Immature natural killer cell (primary cell): Measurements from ENCODE around the gene CDR2. TPM values are rescaled to one million over a fixed set of nuclear protein-coding genes. Genes with fewer than 3 reads are reported as not detected.
"Not testable (repeated sequence)": the region's sequence is repeated elsewhere in the genome, so short reads cannot be mapped to it uniquely, and the experiment has no call there.

ENCODE experiments used
- DNase-seq, 3 donors: peaks; one replicate each; pipeline ENCODE4 v3.0.0; 2022; ENCODE audit warnings: mixed read lengths in 1 of 3
- H3K27ac Mint-ChIP-seq, 6 donors: one replicate each; pipeline ENCODE4 v1.8.0; 2020; ENCODE audit warnings: mixed read lengths in 6 of 6, mild to moderate bottlenecking in 5 of 6, inconsistent platforms in 4 of 6, moderate library complexity in 3 of 6
- H3K27me3 Mint-ChIP-seq, 3 donors: one replicate each; pipeline ENCODE4 v1.8.0; 2020 to 2021; ENCODE audit warnings: low read depth in 3 of 3, mild to moderate bottlenecking in 3 of 3, mixed read lengths in 3 of 3, moderate library complexity in 3 of 3, inconsistent platforms in 1 of 3
- H3K36me3 Mint-ChIP-seq, 3 donors: one replicate each; pipeline ENCODE4 v1.8.0; 2020; ENCODE audit warnings: mixed read lengths in 3 of 3, inconsistent platforms in 2 of 3, mild to moderate bottlenecking in 2 of 3
- H3K4me1 Mint-ChIP-seq, 2 donors: one replicate each; pipeline ENCODE4 v1.8.0; 2020; ENCODE audit warnings: inconsistent platforms in 2 of 2, mild to moderate bottlenecking in 2 of 2, mixed read lengths in 2 of 2, moderate library complexity in 1 of 2
- H3K4me3 Mint-ChIP-seq, 5 donors: one replicate each; pipeline ENCODE4 v1.8.0; 2020; ENCODE audit warnings: mild to moderate bottlenecking in 5 of 5, mixed read lengths in 5 of 5, inconsistent platforms in 3 of 5, moderate library complexity in 3 of 5
- H3K9me3 Mint-ChIP-seq, 6 donors: one replicate each; pipeline ENCODE4 v1.8.0; 2020; ENCODE audit warnings: mild to moderate bottlenecking in 6 of 6, mixed read lengths in 6 of 6, inconsistent platforms in 4 of 6, moderate library complexity in 3 of 6
- polyA plus RNA-seq, 3 donors: library from polyadenylated mRNA; unstranded; fragments of 300-500 nt; fragmentation: Illumina TruSeq; gene quantifications; one replicate each; pipeline ENCODE4 v1.2.3, GENCODE V29; 2021

CDR2 gene
- polyA plus RNA-seq = 10 to 100 TPM in 2 of 3 donors, 1 to 10 TPM in 1; 9.6 to 21.7 (median 11.3) TPM

DNA sequence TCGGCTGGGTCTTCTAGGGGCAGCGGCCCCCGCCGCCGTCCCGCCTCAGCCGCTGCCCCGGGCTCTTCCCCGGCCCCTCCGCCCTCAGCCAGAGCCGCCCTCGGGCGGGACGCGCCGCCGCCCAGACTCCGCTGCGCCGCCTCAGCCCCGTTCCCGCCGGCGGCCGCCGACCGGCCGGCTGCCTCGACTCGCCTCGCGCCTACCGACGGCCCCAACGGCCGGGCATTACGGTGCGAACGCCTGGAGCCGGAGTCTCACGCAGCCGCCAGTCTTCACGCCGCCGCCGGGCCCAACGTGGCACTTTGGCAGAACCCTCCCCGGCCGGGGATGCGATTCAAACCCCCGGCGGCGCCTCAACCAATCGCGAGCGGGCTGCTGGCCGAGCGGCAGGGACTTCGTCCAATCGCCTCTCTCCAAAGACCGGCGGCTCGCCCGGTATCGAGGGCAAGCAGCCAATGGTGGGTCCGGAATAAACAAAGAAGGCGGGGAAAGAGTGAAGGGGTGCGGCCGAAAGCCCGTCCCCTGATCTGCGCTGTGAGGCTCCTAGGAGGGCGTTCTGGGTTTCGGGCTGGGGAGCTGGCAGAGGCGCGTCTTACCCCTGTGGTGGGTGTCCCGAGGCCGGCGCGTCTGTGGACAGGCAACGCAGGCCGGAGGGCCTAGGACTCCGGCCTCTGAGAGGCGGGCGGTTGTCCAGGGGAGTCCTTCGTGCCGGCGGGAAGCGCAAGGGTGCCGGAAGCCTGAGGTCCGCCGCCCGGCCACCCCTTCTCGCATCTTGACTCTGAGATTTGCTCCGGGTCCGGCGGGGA, at the start of gene CDR2:
Gene CDR2, minus strand, starts transcription at position 309 of the 806 bp plus-strand sequence. CDS start 310 bp downstream, outside the sequence.
- H3K9me3 Mint-ChIP-seq = no peaks in the 10 kb centered on the region
- peak; percentile 98 for DNase-seq
- H3K27me3 Mint-ChIP-seq = peaks cover 0 to 7% (median 4%) of the 10 kb centered on the region in 3 donors
- H3K36me3 Mint-ChIP-seq = no peaks in the 10 kb centered on the region
- H3K4me3 Mint-ChIP-seq = peak within 1 kb of the TSS; percentile 93 to 98 (median 97)
- peak within 1 kb of the TSS; percentile 68 to 92 (median 78) for H3K27ac Mint-ChIP-seq
- H3K4me1 Mint-ChIP-seq = peaks cover 23 to 41% of the 10 kb centered on the region in 2 donors

DNA sequence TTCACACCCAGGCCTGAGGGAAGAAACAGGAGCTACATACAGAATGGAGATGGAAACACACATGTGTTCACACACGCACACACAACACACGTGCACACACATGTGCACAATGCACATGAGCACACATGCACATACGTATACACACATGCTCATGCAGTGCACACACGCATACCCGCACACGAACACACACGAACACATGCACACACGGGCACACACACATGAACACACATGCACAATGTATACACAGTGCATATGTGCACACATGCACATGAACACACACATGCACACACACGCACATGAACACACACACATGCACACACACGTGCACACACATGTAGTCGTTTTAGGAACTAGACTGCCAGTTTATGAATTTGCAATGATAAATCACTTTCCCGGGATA, 49.3 kb upstream of the CDR2 start:
- Mint-ChIP-seq H3K27ac (peak overlapping the region in 1 of 6 donors; percentile 36), H3K27me3 (peaks cover 0 to 1% (median 0%) of the 10 kb centered on the region in 3 donors), H3K9me3 (no peaks in the 10 kb centered on the region), H3K4me3 (no peak overlapping the region), H3K36me3 (peaks cover 10 to 20% (median 12%) of the 10 kb centered on the region in 3 donors), H3K4me1 (peaks cover 0 to 2% of the 10 kb centered on the region in 2 donors)
- no peak for DNase-seq

DNA sequence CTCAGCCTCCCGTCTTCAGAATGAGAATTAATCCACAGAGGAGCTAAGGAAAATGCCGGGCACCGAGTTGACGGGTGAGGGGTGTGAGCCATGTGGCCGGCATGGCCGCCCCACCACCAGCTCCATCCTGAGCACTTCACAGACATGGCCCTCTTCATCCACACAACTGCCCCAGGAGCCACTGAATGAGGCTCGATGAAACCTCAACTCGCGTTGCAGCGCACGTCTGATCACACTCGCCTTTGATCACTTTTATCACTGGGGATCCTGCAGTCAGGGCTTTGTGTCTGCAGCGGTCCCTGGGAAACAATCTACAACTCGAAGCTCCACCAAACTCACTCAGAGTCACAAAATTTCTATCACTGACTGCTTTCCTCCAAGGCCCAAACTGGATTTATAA, 46.7 kb upstream of the CDR2 start:
- no peaks in the 10 kb centered on the region for H3K9me3 Mint-ChIP-seq
- peaks cover 0 to 2% of the 10 kb centered on the region in 2 donors for H3K4me1 Mint-ChIP-seq
- H3K36me3 Mint-ChIP-seq = peaks cover 12 to 19% (median 12%) of the 10 kb centered on the region in 3 donors
- peaks cover 0 to 1% (median 0%) of the 10 kb centered on the region in 3 donors for H3K27me3 Mint-ChIP-seq
- no peak for DNase-seq
- H3K4me3 Mint-ChIP-seq = no peak overlapping the region
- H3K27ac Mint-ChIP-seq = no peak overlapping the region

DNA sequence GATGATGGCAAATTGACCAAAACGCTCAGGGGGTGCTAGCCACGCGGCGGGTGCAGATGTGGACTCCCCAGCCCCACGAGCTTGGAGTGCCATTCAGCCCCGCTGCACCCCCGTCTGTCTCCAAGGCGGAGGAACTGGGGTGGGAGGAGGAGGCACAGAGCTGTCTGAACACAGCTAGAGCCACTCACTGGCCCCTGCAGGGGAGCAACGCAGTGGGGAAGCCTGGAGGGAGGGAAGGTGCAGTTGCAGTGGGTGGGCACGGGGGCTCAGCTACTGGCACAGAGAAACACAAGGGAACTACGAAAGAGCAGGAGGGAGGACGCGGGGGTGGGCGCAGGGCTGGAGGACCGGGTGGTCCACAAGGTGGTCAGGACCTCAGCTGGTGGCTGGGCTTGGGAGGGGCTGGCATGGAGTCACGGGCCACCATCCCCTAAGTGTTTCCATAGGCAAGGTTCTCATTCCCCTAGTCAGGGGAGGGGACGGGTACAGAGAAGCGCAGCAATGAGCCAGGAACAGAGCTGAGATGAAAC, 46.3 kb upstream of the CDR2 start:
- H3K4me1 Mint-ChIP-seq = peaks cover 0 to 2% of the 10 kb centered on the region in 2 donors
- H3K36me3 Mint-ChIP-seq = peaks cover 12 to 19% (median 12%) of the 10 kb centered on the region in 3 donors
- no peak overlapping the region for H3K27ac Mint-ChIP-seq
- no peaks in the 10 kb centered on the region for H3K9me3 Mint-ChIP-seq
- no peaks in the 10 kb centered on the region for H3K27me3 Mint-ChIP-seq
- DNase-seq = no peak
- no peak overlapping the region for H3K4me3 Mint-ChIP-seq

DNA sequence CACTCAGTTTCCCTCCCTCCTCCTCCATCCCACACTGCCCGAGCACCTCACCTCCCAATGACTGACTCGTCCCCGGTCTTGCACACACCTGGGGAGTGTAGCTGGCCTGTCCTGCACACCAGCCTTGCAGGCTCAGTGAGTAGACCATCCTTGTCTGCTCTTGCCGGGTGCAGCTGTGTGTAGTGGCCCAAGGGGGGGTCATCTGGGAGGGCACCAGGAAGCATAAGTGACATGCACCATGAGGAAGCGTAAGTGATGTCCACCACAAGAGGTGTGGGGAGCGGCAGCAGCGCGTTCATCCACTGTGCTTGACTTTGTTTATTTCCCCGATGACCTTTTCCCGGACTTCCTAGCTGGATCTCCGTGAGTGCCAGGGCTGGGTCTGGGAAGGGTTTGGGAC, 45.5 kb upstream of the CDR2 start:
- DNase-seq = no peak
- Mint-ChIP-seq H3K4me3 (no peak overlapping the region), H3K27ac (no peak overlapping the region), H3K9me3 (no peaks in the 10 kb centered on the region), H3K27me3 (no peaks in the 10 kb centered on the region), H3K36me3 (peaks cover 12 to 18% (median 12%) of the 10 kb centered on the region in 3 donors), H3K4me1 (peaks cover 0 to 2% of the 10 kb centered on the region in 2 donors)

DNA sequence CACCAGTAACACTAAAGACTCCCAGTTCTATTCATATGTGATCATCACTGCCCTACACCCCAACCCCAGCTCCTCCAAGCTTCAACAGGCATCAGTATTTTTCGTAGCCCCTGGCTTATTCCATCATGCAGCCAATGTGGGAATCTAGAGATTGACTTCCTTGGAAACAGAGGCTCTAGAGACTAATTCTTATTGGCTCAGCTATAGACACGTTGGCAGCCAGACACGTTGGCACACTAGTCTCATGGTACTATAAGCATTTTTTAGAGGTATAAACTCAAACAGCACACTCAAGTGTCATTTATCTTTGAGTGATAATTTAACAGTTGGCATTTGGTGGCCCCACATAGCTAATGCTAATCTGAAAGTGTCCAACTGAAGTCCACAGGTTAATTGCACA, 44.4 kb upstream of the CDR2 start:
- no peaks in the 10 kb centered on the region for H3K9me3 Mint-ChIP-seq
- DNase-seq = no peak
- H3K4me3 Mint-ChIP-seq = no peak overlapping the region
- peaks cover 0 to 2% of the 10 kb centered on the region in 2 donors for H3K4me1 Mint-ChIP-seq
- no peak overlapping the region for H3K27ac Mint-ChIP-seq
- peaks cover 9 to 12% (median 10%) of the 10 kb centered on the region in 3 donors for H3K36me3 Mint-ChIP-seq
- H3K27me3 Mint-ChIP-seq = no peaks in the 10 kb centered on the region

DNA sequence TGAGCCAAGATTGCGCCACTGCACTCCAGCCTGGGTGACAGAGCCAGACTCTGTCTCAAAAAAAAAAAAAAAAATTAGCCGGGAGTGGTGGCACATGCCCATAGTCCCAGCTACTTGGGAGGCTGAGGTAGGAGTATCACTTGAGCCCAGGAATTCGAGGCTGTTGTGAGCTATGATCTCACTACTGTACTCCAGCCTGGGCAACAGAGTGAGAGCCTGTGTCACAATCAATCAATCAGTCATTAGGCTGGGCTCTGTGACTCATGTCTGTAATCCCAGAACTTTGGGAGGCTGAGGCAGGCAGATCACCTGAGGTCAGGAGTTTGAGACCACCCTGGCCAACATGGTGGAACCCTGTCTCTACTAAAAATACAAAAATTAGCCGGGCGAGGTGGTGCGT, 43.4 kb upstream of the CDR2 start:
- H3K36me3 Mint-ChIP-seq = peaks cover 4 to 12% (median 5%) of the 10 kb centered on the region in 3 donors
- H3K4me1 Mint-ChIP-seq, H3K4me3 Mint-ChIP-seq, H3K27me3 Mint-ChIP-seq, H3K27ac Mint-ChIP-seq, H3K9me3 Mint-ChIP-seq, DNase-seq: not testable (repeated sequence)

DNA sequence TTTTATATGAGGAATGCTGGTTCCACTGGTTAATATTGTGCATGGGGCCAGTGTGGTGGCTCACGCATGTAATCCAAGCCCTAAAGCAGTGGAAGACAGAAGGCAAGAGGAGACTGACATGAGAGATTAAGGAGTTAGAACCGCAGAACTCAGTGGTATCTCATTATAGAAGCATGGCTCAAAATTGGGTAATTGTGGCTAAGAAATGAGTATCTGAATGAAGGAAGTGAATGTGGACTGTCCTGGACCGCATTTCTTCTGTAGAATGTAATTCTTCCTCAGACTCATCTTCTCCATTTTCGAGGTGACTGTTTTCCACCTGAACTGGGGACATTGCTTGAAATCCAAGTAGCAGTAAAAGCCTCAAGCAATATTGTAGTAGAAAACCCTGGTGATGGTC, 42.6 kb upstream of the CDR2 start:
- Mint-ChIP-seq H3K27ac (no peak overlapping the region), H3K27me3 (no peaks in the 10 kb centered on the region), H3K9me3 (no peaks in the 10 kb centered on the region), H3K4me3 (no peak overlapping the region), H3K4me1 (no peaks in the 10 kb centered on the region), H3K36me3 (peaks cover 3 to 11% (median 5%) of the 10 kb centered on the region in 3 donors)
- DNase-seq = no peak

DNA sequence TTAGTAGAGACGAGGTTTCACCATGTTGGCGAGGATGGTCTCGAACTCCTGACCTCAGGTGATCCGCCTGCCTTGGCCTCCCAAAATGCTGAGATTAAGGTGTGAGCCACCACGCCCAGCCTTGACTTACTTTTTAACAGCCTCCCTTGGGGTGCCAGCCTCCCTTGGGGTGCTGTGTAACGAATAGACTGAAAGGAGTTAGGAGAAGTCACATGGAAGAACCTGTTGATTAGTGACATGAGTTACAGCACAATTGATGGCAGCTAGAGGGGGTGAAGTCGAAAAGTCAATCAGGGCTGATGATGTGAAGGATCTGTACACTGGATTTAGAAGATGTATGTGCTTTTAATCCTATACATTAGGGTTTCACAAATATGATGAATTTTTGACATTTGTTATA, 39.4 kb upstream of the CDR2 start:
- Mint-ChIP-seq H3K4me1 (no peaks in the 10 kb centered on the region), H3K4me3 (no peak overlapping the region), H3K9me3 (no peaks in the 10 kb centered on the region), H3K27ac (no peak overlapping the region), H3K36me3 (peaks cover 0 to 4% (median 0%) of the 10 kb centered on the region in 3 donors), H3K27me3 (no peaks in the 10 kb centered on the region)
- DNase-seq = no peak

DNA sequence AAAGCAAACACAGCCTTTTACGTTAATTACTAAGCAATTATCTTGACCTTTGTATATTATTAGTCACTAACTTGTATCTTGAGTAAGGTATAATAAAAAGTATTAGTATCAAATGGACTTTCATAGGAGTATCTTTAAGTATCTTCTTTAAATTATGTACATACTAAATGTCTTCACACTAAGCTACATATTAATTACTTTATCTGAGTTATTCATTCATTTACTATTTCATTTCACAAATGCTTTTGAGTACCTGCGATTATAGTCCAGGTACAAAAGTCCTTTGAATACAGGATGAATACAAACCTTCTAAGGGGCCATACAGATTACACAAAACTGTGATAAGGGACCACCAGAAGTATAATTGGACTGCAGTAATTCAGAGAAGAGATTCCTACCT, 33.1 kb upstream of the CDR2 start:
- Mint-ChIP-seq H3K4me1 (no peaks in the 10 kb centered on the region), H3K27ac (no peak overlapping the region), H3K9me3 (no peaks in the 10 kb centered on the region), H3K36me3 (peaks cover 4 to 8% (median 4%) of the 10 kb centered on the region in 3 donors), H3K4me3 (no peak overlapping the region), H3K27me3 (no peaks in the 10 kb centered on the region)
- DNase-seq = no peak

DNA sequence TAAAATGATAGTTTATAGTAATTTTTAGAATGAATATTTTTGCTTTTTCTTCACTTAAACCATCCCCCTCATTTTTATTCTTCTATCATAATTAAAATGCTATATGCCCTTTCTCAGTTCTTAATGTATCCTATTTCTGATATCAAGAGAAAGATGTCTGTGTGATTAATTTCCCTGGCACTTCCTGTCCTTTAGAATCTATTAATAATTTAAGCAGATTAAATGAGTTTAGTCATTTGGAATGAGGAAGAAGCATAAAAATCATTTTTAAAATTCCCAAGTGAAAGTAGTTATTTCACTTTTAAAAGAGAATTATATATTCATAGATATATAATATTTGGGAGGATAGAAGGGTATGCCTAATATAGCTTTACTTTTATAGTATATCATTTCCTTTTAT, 27.8 kb upstream of the CDR2 start:
- no peak for DNase-seq
- H3K9me3 Mint-ChIP-seq = no peaks in the 10 kb centered on the region
- peaks cover 4 to 8% (median 4%) of the 10 kb centered on the region in 3 donors for H3K36me3 Mint-ChIP-seq
- peaks cover 0 to 2% (median 0%) of the 10 kb centered on the region in 3 donors for H3K27me3 Mint-ChIP-seq
- no peak overlapping the region for H3K27ac Mint-ChIP-seq
- no peak overlapping the region for H3K4me3 Mint-ChIP-seq
- H3K4me1 Mint-ChIP-seq = no peaks in the 10 kb centered on the region

DNA sequence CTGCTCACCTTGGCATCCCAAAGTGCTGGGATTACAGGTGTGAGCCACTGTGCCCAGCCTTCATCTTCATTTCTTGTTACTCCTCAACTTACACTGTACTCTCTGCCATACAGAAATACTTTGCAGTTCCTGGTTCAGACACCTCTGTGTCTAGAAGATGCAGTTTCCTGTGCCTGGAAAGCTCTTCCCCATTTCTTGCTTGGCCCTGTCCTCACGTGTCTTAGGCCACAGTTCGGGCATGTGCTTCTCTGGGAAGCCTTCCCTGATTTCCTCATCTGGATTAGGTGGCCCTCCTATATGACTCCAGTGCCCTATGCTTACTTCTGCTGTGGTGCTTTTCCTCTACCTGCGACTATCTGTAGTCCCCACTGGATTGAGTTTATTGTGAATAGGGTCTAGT, 26.5 kb upstream of the CDR2 start:
- Mint-ChIP-seq H3K27me3 (peaks cover 0 to 2% (median 0%) of the 10 kb centered on the region in 3 donors), H3K4me1 (no peaks in the 10 kb centered on the region), H3K27ac (peak overlapping the region in 1 of 6 donors; percentile 70), H3K4me3 (no peak overlapping the region), H3K36me3 (peaks cover 1 to 6% (median 4%) of the 10 kb centered on the region in 3 donors), H3K9me3 (no peaks in the 10 kb centered on the region)
- DNase-seq = no peak

DNA sequence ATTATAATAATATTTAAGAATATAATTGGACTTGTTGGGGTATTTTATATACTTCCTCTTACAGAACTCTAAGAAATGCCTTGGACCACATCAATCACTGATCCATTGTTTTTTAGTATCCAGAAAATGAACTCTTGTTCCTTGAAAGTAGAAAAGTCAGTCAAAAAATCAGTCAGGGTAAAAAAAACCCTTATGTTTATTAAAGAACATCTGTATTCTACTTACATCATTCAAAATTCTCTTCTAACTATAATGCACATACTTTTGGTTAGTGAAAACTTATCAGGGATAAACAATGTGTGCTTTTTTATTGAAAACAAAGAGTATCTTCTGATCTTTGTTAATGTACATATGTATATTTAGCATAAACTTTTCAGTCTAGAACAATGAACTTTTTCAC, 23.5 kb upstream of the CDR2 start:
- Mint-ChIP-seq H3K4me1 (no peaks in the 10 kb centered on the region), H3K36me3 (peaks cover 0 to 4% (median 3%) of the 10 kb centered on the region in 3 donors), H3K9me3 (no peaks in the 10 kb centered on the region), H3K27me3 (peaks cover 0 to 2% (median 0%) of the 10 kb centered on the region in 3 donors), H3K27ac (no peak overlapping the region), H3K4me3 (no peak overlapping the region)
- DNase-seq = no peak

DNA sequence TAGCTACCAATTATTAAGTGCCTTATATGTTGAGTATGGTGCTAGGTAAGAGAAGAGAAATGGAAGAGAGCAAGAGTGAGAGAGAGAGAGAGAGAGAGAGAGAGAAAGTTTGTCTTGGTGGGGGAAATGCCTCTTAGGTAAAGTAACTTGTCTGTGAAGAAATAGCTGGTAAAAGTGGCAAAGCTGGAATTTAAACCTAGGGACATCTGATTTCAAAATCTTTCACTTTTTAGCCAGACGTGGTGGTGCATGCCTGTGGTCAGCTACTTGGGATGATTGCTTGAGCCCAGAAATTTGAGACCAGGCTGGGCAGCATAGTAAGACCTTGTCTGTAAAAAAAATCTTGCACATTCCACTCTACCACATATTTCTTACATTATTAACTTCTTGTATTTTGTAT, 23.0 kb upstream of the CDR2 start:
- Mint-ChIP-seq H3K27ac (no peak overlapping the region), H3K36me3 (no peaks in the 10 kb centered on the region), H3K4me1 (no peaks in the 10 kb centered on the region), H3K4me3 (no peak overlapping the region), H3K27me3 (peaks cover 0 to 2% (median 0%) of the 10 kb centered on the region in 3 donors), H3K9me3 (no peaks in the 10 kb centered on the region)
- no peak for DNase-seq
